Measurements from ENCODE around the gene INF2.

- TF ChIP-seq CTCF (conservative IDR thresholded peaks at IDR 0.05 in 1 of 2, IDR thresholded peaks at IDR 0.05 in 1 of 2; ENCODE audit: extremely low read depth in 1 of 2, insufficient read depth in 1 of 2, low read depth in 1 of 2, low read length in 2 of 2) (no peak), EZH2 (IDR thresholded peaks at IDR 0.05; ENCODE audit: borderline replicate concordance, low read length) (no peak)
Observed at GRCh38 chr14:104746934-104747481, 57.6 kb downstream of the INF2 start.

Data from mammary epithelial cell (primary cell).